ENCODE results near the gene KLK1.
"Not testable (repeated sequence)": the region's sequence is repeated elsewhere in the genome, so short reads cannot be mapped to it uniquely, and the experiment has no call there.

KLK1 gene

GRCh38 chr19:50812474-50812873, 11.1 kb downstream of the KLK1 start:
- DNase-seq, result no peak

- DNase-seq, result not testable (repeated sequence)
These were observed 11.9 kb downstream of the KLK1 start for GRCh38 chr19:50811622-50812238.

GRCh38 chr19:50808856-50809255, 14.7 kb downstream of the KLK1 start:
- no peak for DNase-seq

GRCh38 chr19:50804420-50805272, 18.9 kb downstream of the KLK1 start:
- peak; percentile 99 for DNase-seq

- no peak for DNase-seq
These were observed 19.8 kb downstream of the KLK1 start for GRCh38 chr19:50803633-50804419.

GRCh38 chr19:50801107-50801506, 22.5 kb downstream of the KLK1 start:
- no peak for DNase-seq

- DNase-seq, result no peak
These were observed 24.1 kb downstream of the KLK1 start for GRCh38 chr19:50799547-50799851.

- DNase-seq, result no peak
These were observed 24.7 kb downstream of the KLK1 start for GRCh38 chr19:50798659-50799546.

GRCh38 chr19:50797781-50798658, 25.6 kb downstream of the KLK1 start:
- no peak for DNase-seq

- DNase-seq, result no peak
These were observed 26.2 kb downstream of the KLK1 start for GRCh38 chr19:50797429-50797780.

GRCh38 chr19:50796634-50797428, 26.8 kb downstream of the KLK1 start:
- no peak for DNase-seq

GRCh38 chr19:50796128-50796633, 27.4 kb downstream of the KLK1 start:
- DNase-seq, result no peak

- no peak for DNase-seq
These were observed 27.9 kb downstream of the KLK1 start for GRCh38 chr19:50795664-50796073.

- DNase-seq, result no peak
These were observed 28.5 kb downstream of the KLK1 start for GRCh38 chr19:50794876-50795663.

- no peak for DNase-seq
These were observed 29.3 kb downstream of the KLK1 start for GRCh38 chr19:50794074-50794875.

GRCh38 chr19:50793558-50794065, 30.0 kb downstream of the KLK1 start:
- DNase-seq, result no peak

GRCh38 chr19:50792272-50793250, 31.0 kb downstream of the KLK1 start:
- DNase-seq, result no peak

Data from right forelimb (tissue), 1 donor.